Left cardiac atrium (tissue), 4 donors: ENCODE data around the gene TRMT2A. TPM values are rescaled to one million over a fixed set of nuclear protein-coding genes. Genes with fewer than 3 reads are reported as not detected.
"Not testable (repeated sequence)": the region's sequence is repeated elsewhere in the genome, so short reads cannot be mapped to it uniquely, and the experiment has no call there.

Experiments
- ATAC-seq, 2 donors: fragments of 200-7000 bp; cut with Tn5 transposase; one replicate each; pipeline ENCODE4 v1.9.1; 2020; ENCODE audit warnings: mild to moderate bottlenecking in 2 of 2, moderate library complexity in 2 of 2
- DNase-seq: peaks from one replicate; pipeline ENCODE4 v3.0.0-alpha.2; 2020
- intact Hi-C, 2 donors: fragments of 100-400 bp; cut with DNase I; formaldehyde crosslinking; loops; one replicate each; pipeline versions ENCODE4 v1.14.1 to v1.15.1; 2022 to 2023
- total RNA-seq, 2 donors: library from RNA; stranded (reverse); fragmentation: NEBNext Ultra II Directional; extraction: Animal tissue kit (Norgen Biotek cat#: 25700); gene quantifications; one replicate each; pipeline ENCODE4 v1.2.1, GENCODE V29; 2021
- donor health status: DM: no; HTN: yes; CAD: no.
- donor health status: DM: no; HTN: yes; CAD: no; lungs with severe emphysema.
- donor health status: DM: yes; HTN: yes; CAD: no.
- donor health status: Dilated cardiomyopathy.

Gene TRMT2A
- total RNA-seq, 2 donors from 2014 or later, result 26.7 to 29.3 TPM

GRCh38 chr22:20080776-20081654, 36.0 kb downstream of the TRMT2A start:
- intact Hi-C loops, result no loop called here
- DNase-seq (peak; percentile 49), ATAC-seq (peak; percentile 3 to 10)

DNA sequence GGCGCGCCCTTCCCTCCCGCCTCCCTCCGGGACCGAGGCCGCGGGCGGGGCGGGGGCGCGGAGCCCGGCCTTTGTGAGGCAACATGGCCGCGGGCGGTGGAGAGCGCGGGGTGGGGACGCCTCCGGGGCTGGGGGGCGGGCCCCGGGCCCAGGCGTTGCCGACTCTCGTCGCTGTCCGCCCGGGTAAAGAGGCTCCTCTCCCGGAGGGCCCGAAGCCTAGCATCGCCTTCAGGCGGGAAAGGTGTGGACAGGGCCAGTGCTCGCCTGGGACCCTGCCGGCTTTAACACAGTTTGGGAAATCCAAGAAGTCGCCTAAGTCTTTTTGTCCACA, 36.6 kb downstream of the TRMT2A start:
- peak; percentile 64 to 66 for ATAC-seq
- intact Hi-C loops, result no loop called here
- peak; percentile 73 for DNase-seq

GRCh38 chr22:20079745-20080444, 37.1 kb downstream of the TRMT2A start, which contains the start of gene DGCR8:
DGCR8 (plus strand) TSS chr22:20080241; CDS start chr22:20085964, 5,723 bp downstream.
- ATAC-seq (peak; percentile 97), DNase-seq (peak; percentile 94)
- intact Hi-C loops, result no loop called here

- DNase-seq, result no peak
- ATAC-seq, result no peak
- intact Hi-C loops, result no loop called here
Measured at GRCh38 chr22:20076627-20077172, 40.3 kb downstream of the TRMT2A start.

DNA sequence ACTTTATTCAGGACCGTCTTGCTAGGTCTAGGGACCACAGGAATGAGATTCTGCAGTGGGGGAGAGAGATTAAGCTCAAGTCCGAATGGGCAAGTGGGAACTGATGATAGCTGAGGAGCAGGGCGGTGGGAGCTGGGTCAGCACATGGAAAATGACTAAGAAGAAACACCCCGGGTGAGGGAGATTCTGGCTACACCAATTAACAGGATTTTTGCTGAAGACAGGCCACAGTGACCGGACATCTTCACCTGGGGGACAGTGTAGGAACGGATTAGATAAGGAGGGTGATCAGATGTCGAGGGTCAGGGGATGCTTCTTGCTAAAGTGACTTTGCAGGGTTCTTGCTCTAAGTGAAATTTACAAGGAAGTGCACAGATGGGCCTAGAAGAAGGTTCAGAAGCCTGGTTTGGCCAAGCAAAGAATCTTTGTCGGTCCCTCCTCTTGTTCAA, 45.5 kb downstream of the TRMT2A start:
- no peak for DNase-seq
- ATAC-seq, result no peak
- intact Hi-C loops, result no loop called here

DNA sequence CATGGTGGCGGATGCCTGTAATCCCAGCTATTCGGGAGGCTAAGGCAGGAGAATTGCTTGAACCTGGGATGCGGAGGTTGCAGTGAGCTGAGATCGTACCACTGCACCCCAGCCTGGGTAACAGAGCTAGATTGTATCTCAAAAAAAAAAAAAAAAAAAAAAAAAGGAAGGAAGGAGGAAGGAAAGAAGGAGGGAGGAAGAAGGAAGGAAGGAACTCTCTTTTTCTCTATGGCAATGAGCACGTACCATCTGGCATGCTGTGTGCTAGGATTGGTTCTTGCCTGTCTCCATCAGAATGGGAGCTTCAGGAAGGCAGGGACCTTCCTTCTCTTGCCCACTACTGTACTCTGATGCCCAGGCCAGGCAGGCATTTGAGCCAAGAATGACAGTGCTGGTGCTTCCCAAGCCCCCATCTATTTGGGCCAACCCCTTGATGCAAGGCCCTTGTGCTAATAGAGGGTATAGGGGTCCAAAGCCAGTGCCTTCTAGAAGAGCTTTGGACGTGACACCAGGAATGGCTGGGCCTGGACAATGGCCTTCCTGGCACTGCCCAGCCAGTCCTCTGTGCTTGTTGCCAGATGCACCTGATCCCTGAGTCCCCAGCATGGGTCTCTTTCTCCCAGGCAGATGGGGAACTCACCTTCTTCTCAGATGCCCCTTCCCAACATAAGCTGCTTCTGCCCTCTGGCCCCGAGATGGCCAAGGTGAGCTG, 47.5 kb downstream of the TRMT2A start:
- ATAC-seq, result no peak

GRCh38 chr22:20068640-20069039, 48.4 kb downstream of the TRMT2A start:
- no peak for DNase-seq
- intact Hi-C loops, result no loop called here
- no peak for ATAC-seq

More for the DNA sequence above, 47.5 kb downstream of the TRMT2A start:
- DNase-seq, result no peak
- intact Hi-C loops, result no loop called here

DNA sequence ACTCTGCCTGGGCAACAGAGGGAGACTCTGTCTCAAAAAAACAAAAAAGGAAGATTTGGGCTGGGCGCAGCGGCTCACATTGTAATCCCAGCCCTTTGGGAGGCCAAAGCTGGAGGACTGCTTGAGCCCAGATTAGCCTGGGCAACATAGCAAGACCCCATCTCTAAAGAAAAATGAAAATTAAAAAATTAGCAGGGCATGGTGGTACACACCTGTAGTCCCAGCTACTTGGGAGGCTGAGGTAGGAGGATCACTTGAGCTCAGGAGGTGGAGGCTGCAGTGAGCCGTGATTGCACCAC, 49.7 kb downstream of the TRMT2A start:
- DNase-seq, ATAC-seq, intact Hi-C loops: not testable (repeated sequence)

GRCh38 chr22:20066617-20067383, 50.2 kb downstream of the TRMT2A start:
- DNase-seq, result no peak
- no peak for ATAC-seq
- intact Hi-C loops, result no loop called here

- DNase-seq, result no peak
- no peak for ATAC-seq
- intact Hi-C loops, result no loop called here
Measured at GRCh38 chr22:20065896-20066616, 51.0 kb downstream of the TRMT2A start.

GRCh38 chr22:20064545-20065262, 52.3 kb downstream of the TRMT2A start:
- ATAC-seq (no peak), DNase-seq (no peak)
- intact Hi-C loops, result no loop called here

- no peak for DNase-seq
- ATAC-seq, result no peak
- intact Hi-C loops, result no loop called here
Measured at GRCh38 chr22:20064140-20064480, 52.9 kb downstream of the TRMT2A start.

GRCh38 chr22:20063271-20064139, 53.5 kb downstream of the TRMT2A start:
- intact Hi-C loops, result no loop called here
- ATAC-seq (peak in 1 of 2 donors; percentile 12), DNase-seq (no peak)

DNA sequence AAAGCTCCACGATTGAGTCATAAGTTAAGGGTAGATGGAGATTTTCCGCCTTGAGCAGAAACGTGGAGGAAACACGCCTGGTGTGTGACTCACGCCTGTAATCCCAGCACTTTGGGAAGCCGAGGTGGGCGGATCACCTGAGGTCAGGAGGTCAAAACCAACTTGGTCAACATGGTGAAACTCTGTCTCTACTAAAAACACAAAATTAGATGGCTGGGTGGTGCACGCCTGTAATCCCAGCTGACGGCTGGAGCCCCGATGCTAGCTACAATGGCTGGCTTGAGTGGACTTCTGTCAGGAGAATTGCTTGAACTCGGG, 54.3 kb downstream of the TRMT2A start:
- intact Hi-C loops, result no loop called here
- ATAC-seq (no peak), DNase-seq (no peak)

DNA sequence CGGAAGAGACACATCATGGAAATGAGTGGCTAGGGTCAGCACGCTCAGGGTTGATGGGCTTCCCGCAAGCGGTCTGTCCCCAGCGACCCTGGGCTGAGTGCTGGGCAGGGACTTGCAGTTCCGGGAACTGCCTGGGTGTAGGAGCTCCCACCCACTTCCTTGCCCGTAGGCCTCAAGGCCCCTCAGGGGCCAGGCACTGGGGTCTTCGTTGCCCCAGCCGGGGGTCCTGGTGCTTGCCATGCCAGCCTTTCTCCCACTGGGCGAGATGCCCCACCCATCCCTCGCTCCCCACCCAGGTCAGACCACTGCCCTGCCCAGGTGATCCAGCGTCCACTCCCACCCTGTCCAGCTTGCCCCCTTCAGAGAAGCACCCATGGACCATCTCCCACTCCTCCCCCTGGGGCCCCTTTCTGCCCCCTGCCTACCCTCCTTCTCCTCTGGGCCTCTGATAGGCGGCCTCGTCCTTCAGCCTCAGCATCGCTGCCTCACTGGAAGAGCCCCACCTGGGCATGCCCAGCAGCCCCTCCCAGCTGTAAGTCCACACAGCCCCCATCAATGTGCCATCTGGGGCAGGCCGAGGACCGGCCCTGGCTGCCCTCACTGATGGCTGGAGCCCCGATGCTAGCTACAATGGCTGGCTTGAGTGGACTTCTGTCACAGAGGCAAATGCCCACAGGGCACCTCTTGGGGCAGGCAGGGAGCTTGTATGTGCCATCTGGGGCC, 54.8 kb downstream of the TRMT2A start:
- DNase-seq, result no peak
- intact Hi-C loops, result no loop called here
- no peak for ATAC-seq
